Activated CD4-positive, alpha-beta T cell treated with anti-CD3 and anti-CD28 coated beads, Interleukin-2, amount 50 U/mL, for 48 hours (primary cell): ENCODE measurements around the gene EZR.

ENCODE experiments used
- DNase-seq, 2 experiments: peaks; one replicate each; pipeline ENCODE4 v3.0.0-alpha.2; 2020

The EZR gene

GRCh38 chr6:158819213-158819976, at the start of gene EZR:
EZR (minus strand) TSS chr6:158819368; CDS start chr6:158818093, 1,275 bp downstream.
- peak; percentile 87 for DNase-seq

GRCh38 chr6:158868122-158868480, 48.9 kb upstream of the EZR start:
- DNase-seq: no peak

- DNase-seq: no peak
Observed at GRCh38 chr6:158867381-158868121, 48.4 kb upstream of the EZR start.

- DNase-seq: no peak
Observed at GRCh38 chr6:158865769-158866168, 46.6 kb upstream of the EZR start.

DNA sequence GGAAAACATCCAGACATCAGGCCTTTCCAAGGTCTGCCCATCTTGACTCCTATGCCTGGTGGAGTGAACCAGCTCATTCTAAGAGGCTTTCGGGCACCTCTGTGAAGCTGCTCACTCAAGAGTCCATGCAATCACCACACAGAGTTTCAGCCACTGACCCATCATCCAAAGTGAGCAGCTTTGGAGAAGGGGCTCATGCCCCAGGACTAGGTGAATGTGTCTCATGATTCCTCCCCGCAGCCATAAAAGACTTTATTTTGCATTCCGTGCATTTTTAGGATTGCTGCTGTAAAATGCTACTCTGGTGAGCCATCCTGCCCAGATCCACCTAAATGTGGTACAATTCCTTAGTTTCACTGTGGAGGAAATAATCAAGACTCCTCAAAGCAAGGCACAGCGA, 44.5 kb upstream of the EZR start:
- no peak for DNase-seq

DNA sequence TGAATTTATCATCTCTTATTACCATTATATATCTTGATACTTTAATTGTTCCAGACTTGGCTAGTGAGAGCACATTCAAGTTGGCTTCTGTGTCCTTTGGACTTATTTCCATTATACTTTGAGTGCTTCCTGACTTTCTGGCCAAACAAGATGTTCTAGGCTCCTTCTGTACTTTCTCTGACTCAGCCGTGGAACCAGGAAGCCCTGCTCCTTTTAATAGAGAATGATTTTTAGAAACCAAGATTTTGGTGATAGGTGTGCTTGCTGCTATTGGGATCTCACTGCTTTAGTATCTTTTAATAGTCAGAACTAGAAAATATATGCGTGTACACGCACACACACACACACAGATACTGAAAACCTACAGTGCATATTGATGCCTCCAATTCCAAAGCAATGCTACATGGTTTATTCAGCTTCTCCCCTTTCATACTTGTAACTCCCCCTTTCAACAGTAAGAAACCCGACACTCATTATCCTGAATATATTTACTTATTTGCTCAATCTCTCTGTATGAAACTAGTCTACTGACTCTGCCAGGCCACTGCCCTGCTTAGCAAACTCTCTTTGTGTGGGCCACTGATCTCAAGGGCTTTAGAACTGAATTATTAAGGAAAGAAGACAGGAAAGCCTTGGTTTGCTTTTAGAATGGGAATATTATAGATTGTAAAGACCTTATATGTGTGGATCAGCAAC, 42.7 kb upstream of the EZR start:
- DNase-seq: no peak

GRCh38 chr6:158860279-158860865, 41.2 kb upstream of the EZR start:
- DNase-seq: no peak

- no peak for DNase-seq
Observed at GRCh38 chr6:158856261-158856660, 37.1 kb upstream of the EZR start.

GRCh38 chr6:158854214-158855101, 35.3 kb upstream of the EZR start:
- DNase-seq: peak in 1 of 2 experiments; percentile 22

DNA sequence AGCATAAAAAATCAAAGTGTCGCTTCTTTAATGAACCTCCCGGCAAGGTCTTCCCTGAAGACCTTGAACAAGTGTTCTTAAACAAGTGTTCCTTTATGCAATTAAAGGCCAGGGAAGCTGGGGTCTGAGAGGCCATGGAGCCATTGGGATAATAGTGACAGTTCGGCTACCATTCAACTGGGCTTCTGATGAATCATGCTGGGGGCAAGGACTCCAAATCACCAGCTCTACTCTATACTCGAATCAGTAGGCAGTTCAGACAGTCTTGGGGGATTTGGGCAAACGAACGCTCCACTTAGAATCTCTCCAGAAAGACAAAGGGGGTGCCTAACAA, 34.7 kb upstream of the EZR start:
- DNase-seq: no peak

GRCh38 chr6:158853072-158853879, 34.1 kb upstream of the EZR start:
- DNase-seq: peak; percentile 85 to 90

DNA sequence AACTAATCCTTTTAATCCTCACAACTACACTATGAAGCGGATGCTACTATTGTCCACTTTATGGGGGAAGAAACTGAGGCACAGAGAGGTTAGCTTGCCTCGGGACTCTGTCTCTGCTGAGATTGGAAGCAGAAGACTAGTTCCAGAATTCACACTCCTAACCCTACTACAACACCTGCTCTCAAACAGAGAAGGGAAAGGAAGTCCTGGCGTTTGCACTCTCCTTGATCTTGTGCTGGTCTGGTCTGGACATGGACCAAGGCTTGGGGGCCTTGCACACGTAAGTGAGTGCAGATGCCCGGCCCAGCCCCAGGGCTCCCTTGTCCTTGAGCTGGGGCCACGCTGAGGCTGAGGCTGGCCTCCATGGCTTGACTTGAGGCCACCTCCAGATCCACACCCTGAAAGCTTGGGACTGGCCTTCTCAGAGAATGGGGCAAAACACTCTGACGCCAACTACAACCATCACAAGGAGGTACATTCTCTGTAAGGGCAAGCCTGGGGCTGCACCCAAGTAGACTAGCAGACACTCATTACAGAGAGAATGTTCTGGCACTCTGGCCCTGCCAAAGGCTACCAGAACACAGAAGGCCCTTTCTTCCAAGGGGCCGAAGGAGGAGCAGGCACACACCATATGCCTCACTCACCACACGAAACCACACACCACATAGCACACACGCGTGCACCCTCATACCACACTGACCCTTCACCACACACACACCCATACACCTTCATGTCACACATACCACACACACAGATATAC, 33.3 kb upstream of the EZR start:
- peak in 1 of 2 experiments; percentile 22 for DNase-seq

DNA sequence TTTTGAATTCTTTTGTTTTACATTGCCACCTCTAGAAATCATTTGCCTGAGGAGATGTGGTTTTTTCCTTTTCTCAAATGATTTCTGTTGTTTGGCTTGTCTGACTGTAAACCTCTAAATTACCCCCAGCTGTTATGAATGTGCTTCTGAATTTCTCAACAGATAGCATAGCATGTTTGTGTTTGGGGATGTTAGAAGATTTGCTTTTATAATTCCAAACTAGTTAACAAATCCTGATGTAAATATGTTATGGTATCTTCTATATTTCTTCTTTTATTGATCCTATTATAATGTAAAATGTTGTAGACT, 31.6 kb upstream of the EZR start:
- DNase-seq: no peak

GRCh38 chr6:158849899-158850806, 31.0 kb upstream of the EZR start:
- peak; percentile 30 to 52 for DNase-seq

DNA sequence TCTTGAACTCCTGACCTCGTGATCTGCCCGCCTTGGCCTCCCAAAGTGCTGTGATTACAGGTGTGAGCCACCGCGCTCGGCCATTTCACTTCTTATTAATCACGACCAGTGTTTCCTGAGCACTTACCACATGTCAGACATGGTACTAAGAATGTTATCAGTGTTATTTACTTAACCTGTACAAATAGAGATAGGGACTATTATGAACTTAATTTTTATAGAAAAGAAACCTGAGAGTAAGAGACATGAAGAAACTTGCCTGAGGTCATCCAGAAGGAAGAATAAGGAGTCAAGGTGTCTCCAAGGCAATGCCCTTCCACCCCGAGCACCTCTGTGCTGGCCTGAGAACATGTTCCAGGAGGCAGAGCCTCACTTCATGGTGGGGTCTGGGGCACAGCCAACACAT, 29.3 kb upstream of the EZR start:
- DNase-seq: no peak

GRCh38 chr6:158847786-158848185, 28.6 kb upstream of the EZR start:
- DNase-seq: no peak

GRCh38 chr6:158847012-158847529, 27.9 kb upstream of the EZR start:
- no peak for DNase-seq

DNA sequence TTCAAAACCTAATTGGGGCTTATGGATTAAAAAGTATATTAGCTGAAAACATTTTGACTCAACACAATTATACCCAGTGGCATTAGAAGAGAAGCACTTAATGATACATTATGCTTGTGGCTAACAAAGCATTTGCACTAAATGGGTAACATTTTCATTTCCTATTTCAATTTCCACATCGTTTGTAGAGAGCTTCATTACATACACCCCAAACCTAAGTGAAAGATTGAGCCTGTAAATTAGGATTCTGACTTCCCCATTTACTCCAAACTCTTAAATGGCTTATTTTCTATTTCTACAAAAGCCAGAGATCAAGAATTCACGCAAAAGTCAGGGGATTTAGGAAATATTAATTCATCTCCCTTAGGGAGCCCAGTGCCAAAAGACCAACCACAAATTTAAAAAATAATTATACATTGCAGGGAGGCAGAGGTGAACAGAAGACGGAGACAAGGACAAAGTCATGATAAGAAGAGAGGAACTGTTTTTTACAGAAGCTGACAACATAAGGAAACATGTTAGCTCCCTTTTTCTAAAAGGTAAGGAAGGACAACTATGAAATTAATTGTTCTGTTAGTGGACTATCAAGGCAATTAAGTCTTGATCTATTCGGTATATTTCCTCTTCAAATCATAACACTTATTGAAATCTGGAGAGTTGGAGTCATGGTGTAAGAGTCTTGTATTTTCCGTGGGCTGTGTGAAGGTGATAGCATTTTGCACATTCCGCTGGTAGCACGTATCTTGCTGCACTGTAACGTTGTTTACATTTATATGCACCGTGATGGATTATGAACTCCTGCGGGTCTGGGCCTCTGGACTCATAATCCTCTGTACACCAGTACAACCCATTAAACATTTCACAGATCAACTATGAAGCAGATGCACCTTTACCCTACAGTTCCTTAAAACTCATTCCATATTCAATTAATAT, 24.8 kb upstream of the EZR start:
- no peak for DNase-seq
